ENCODE results near the gene NAT8L. TPM values are rescaled to one million over a fixed set of nuclear protein-coding genes. Genes with fewer than 3 reads are reported as not detected.

Gene NAT8L
- total RNA-seq, 2 experiments from 2014 or later, result not detected

DNA sequence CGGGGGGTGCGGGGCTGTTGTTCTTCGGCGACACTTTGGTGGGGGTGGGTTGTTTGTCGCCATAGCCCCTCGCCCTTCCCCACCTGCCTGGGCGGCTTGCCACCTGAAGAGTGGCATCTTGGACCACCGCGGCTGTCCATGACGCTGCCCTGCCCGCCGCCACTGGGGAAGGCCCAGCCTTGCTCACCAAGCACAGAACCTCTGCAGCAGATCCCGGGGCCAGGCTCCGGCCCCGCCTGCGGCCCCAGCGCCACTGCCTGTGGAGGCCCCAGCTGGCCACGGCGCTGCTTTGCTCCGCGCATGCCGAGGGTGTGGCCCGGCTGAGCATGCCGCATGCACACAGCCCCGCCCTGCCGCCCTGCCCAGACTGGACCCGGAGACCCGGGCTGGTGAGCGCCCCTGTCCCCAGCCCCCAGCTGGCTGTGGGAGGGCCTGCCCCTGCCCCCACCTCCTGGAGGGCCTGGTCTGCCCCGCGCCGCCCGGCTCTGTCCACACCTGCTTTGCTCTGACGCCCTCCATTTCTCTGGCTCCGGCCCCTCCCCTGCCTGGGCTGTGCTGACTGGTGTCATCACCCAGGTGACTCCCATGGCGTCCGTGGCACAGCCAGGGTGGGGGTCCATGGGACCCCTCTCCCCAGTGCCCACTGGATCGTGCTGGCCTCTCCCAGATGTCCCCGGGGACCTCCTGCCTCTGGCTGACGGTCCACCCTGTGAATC is 5.3 kb downstream of the NAT8L start:
- no peak overlapping the region for H3K4me3 ChIP-seq (ENCODE audit: low read length)
- H3K9me3 ChIP-seq (ENCODE audit: control insufficient read depth in 1 of 2, insufficient read depth in 1 of 2, low read length in 2 of 2), result peaks cover 0 to 8% of the 10 kb centered on the region in 2 experiments
- H3K36me3 ChIP-seq (ENCODE audit: insufficient read depth, low read length), result no peaks in the 10 kb centered on the region
- H3K4me1 ChIP-seq (ENCODE audit: insufficient read depth, low read length), result peaks cover 7% of the 10 kb centered on the region
- CTCF ChIA-PET, result no interaction called here
- Mint-ChIP-seq H3K4me3 (no peak overlapping the region), H3K9me3 (no peaks in the 10 kb centered on the region), H3K36me3 (ENCODE audit: low read depth) (no peaks in the 10 kb centered on the region), H3K27ac (no peak overlapping the region), H3K27me3 (peaks cover 7% of the 10 kb centered on the region), H3K4me1 (ENCODE audit: low read depth) (no peaks in the 10 kb centered on the region)
- POLR2A ChIA-PET, result no interaction called here
- peaks cover 7 to 22% of the 10 kb centered on the region in 2 experiments for H3K27me3 ChIP-seq (ENCODE audit: control insufficient read depth in 1 of 2, insufficient read depth in 2 of 2, low read length in 2 of 2)
- DNase-seq (peak in 1 of 14 experiments; percentile 8), ATAC-seq (ENCODE audit: poor library complexity) (no peak)
- no peak overlapping the region for H3K27ac ChIP-seq (ENCODE audit: low read depth in 1 of 2, low read length in 2 of 2)
- TF ChIP-seq CTCF (IDR thresholded peaks at IDR 0.05), result no peak
- intact Hi-C loops (cut with DNase I, micrococcal nuclease), result no loop called here

DNA sequence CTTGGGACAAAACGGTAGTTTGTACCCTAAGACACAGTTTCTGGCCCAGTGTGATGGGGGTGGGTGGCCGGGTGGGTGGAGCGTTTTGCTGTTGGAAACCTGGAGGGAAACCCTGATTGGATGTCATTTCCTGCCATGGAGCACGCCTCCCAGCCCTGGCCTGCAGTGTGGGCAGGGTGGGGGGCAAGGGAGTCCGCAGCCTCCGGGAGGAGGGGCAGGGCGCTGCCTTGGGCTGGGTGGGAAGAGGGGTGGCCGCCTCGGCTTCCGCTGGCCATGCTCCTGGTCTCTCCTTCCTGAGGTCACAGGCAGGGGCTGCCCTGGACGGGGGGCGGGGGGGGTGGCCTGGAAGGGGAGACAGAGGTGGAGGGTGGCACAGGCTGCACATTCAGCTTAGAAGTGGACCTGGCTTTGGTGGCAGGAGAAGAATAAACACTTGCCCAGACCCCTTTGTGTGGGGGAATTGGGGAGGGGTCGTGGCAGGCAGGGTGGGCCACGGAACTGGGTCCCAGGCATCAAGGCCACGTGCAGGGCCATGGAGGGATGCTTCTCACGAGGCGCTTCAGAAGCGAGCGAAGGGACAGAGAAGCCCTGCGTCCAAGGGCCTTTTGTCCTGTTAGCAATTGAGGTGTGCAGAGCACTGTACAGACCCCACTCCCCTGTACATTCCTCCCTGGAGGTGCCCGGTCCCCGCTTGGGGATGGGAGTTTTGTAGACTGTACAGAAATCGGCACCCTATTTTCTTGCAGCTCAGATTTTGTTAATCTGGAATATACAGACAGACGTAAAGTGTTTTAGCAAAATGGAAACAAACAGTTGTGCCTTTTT is 6.2 kb downstream of the NAT8L start:
- intact Hi-C loops (cut with DNase I, micrococcal nuclease), result no loop called here
- peaks cover 7% of the 10 kb centered on the region for H3K27me3 Mint-ChIP-seq
- no peaks in the 10 kb centered on the region for H3K4me1 Mint-ChIP-seq (ENCODE audit: low read depth)
- CTCF ChIA-PET, result no interaction called here
- H3K4me3 Mint-ChIP-seq, result no peak overlapping the region
- H3K4me3 ChIP-seq (ENCODE audit: low read length), result no peak overlapping the region
- DNase-seq, result no peak
- no peaks in the 10 kb centered on the region for H3K36me3 Mint-ChIP-seq (ENCODE audit: low read depth)
- peaks cover 3% of the 10 kb centered on the region for H3K4me1 ChIP-seq (ENCODE audit: insufficient read depth, low read length)
- POLR2A ChIA-PET, result no interaction called here
- no peaks in the 10 kb centered on the region for H3K36me3 ChIP-seq (ENCODE audit: insufficient read depth, low read length)
- H3K9me3 Mint-ChIP-seq, result no peaks in the 10 kb centered on the region
- H3K27ac Mint-ChIP-seq, result no peak overlapping the region
- no peak for ATAC-seq (ENCODE audit: poor library complexity)
- TF ChIP-seq CTCF (IDR thresholded peaks at IDR 0.05), result no peak
- peaks cover 7 to 19% of the 10 kb centered on the region in 2 experiments for H3K27me3 ChIP-seq (ENCODE audit: control insufficient read depth in 1 of 2, insufficient read depth in 2 of 2, low read length in 2 of 2)
- H3K27ac ChIP-seq (ENCODE audit: low read depth in 1 of 2, low read length in 2 of 2), result no peak overlapping the region
- peaks cover 0 to 8% of the 10 kb centered on the region in 2 experiments for H3K9me3 ChIP-seq (ENCODE audit: control insufficient read depth in 1 of 2, insufficient read depth in 1 of 2, low read length in 2 of 2)

GRCh38 chr4:2066011-2066551 is 7.0 kb downstream of the NAT8L start:
- Mint-ChIP-seq H3K9me3 (no peaks in the 10 kb centered on the region), H3K4me3 (no peak overlapping the region), H3K4me1 (ENCODE audit: low read depth) (no peaks in the 10 kb centered on the region), H3K27ac (no peak overlapping the region), H3K36me3 (ENCODE audit: low read depth) (no peaks in the 10 kb centered on the region), H3K27me3 (peaks cover 7% of the 10 kb centered on the region)
- Histone ChIP-seq H3K4me1 (ENCODE audit: insufficient read depth, low read length) (no peaks in the 10 kb centered on the region), H3K36me3 (ENCODE audit: insufficient read depth, low read length) (no peaks in the 10 kb centered on the region), H3K4me3 (ENCODE audit: low read length) (no peak overlapping the region), H3K27ac (ENCODE audit: low read depth in 1 of 2, low read length in 2 of 2) (no peak overlapping the region), H3K27me3 (ENCODE audit: control insufficient read depth in 1 of 2, insufficient read depth in 2 of 2, low read length in 2 of 2) (peaks cover 7 to 14% of the 10 kb centered on the region in 2 experiments), H3K9me3 (ENCODE audit: control insufficient read depth in 1 of 2, insufficient read depth in 1 of 2, low read length in 2 of 2) (peaks cover 0 to 8% of the 10 kb centered on the region in 2 experiments)
- TF ChIP-seq CTCF (IDR thresholded peaks at IDR 0.05), result no peak
- ATAC-seq (ENCODE audit: poor library complexity), result no peak
- ChIA-PET POLR2A (no interaction called here), CTCF (no interaction called here)
- intact Hi-C loops (cut with DNase I, micrococcal nuclease), result no loop called here
- peak in 1 of 14 experiments; percentile 6 for DNase-seq
